NCI-H82 treated with DMSO at 0.1 percent for 48 hours (cell line): ENCODE data around the gene INTS2.
"Not testable (repeated sequence)": the region's sequence is repeated elsewhere in the genome, so short reads cannot be mapped to it uniquely, and the experiment has no call there.

Source experiments
- DNase-seq: peaks from one replicate; lab custom pipeline; 2025; ENCODE audit not compliant: unreplicated experiment; lab: John Stamatoyannopoulos, UW

The INTS2 gene

DNA sequence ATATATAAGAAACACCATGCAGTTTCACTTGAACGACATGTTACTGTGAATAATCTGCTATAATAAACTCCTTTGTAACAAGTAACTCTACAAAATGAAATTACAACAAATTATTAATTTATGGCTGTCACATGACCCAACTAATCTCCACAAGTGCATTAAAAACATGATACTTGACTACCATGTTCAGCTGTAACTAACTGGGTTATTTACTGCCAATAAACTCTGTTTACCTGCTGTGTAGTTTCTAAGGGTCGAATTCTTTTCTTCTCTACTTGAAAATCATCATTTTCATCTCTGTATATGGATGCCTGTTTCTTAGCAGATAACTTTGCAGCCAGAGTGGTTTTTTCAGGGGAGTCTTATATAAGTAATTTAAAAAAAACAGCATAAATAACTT is 78.9 kb downstream of the INTS2 start:
- no peak for DNase-seq

DNA sequence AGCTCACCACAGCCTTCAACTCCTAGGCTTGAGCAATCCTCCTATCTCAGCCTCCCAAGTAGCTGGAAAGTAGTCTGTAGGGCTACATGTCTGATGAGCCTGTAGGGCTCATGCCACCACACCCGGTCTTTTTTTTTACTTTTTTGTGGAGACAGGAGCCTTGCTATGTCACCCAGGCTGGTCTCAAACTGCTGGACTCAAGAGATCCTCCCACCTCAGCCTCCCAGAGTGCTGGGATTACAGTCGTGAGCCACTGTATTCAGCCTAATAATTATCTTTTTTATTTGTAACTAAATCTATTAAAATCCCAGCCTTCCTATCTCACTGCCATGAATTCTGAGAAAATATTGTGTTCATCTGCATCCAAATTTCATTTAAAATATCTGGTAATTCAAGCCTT is 79.5 kb downstream of the INTS2 start:
- DNase-seq = no peak

DNA sequence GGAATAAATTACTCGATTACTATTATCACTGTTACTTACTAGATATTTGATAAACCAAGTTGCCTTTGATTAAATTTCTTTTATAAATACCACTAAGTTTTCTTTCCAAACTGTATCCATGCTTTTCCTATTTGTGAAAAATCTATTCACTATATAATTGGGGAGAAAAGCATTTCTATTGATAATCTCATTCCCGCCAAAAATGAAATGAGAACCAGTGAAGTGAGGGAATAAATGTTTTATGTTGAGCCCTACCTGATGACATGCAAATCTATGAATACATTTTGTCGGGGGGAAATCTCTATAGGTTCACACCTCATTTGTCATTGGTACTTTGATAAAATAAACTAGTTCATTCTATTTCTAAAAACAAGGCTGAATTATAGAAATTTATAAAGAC is 80.1 kb downstream of the INTS2 start:
- DNase-seq = no peak

DNA sequence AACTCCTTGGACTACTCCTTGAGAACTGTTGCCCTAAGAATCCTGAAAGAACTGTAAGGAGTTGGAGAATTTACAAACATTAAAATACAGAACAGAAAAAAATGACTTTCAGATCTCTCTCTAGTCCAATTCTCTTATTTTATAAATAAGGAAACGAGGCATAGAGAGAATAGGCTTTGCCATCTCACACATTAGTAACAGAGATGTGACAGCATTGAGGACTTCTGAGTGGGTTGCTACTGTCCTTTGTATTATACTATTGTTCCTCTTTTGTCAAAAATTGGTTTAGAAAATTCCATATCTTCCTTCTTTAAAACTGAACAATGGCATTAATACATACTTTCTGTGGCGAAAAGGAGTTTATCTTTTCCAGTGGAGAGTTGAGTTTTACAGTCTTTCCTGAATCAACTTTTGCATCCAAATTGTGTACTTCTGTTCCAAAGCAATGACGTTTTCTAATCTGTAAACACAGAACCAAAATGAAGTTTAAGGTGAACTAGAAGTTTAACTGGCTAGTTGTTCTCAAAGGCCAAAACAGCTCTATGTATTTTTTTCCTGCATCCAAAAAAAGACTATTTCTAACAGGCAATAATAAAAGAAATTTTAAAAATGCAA is 80.9 kb downstream of the INTS2 start:
- DNase-seq = no peak

DNA sequence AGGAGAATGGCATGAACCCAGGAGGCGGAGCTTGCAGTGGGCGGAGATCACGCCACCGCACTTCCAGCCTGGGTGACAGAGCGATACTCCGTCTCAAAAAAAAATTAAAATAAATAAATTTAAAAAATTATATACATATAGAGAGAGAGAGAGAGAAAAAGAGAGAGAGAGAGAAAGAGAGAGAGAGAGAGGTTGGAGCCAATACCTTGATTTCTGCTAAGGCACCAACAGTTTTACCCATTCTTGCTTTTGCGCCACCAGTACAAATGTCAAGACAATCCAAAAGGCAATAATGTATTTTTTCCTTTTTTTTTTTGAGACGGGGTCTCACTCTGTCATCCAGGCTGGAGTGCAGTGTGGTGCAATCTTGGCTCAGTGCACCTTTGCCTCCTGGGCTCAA is 81.7 kb downstream of the INTS2 start:
- no peak for DNase-seq

DNA sequence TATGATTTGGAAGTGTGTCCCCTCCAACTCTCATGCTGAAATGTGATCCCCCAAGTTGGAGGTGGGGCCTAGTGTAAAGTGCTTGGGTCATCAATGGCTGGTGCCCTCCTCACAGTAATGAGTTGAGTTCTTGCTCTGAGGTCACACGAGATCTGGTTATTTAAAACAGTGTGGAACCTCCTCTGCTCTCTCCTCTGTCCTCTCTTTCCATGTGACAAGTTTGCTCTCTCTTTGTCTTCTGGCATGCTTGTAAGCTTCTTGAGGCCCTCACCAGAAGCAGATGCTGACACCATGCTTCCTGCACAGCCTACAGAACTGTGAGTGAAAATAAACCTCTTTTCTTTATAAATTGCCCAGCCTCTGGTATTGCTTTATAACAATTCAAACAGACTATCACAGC is 84.3 kb downstream of the INTS2 start:
- DNase-seq = no peak

DNA sequence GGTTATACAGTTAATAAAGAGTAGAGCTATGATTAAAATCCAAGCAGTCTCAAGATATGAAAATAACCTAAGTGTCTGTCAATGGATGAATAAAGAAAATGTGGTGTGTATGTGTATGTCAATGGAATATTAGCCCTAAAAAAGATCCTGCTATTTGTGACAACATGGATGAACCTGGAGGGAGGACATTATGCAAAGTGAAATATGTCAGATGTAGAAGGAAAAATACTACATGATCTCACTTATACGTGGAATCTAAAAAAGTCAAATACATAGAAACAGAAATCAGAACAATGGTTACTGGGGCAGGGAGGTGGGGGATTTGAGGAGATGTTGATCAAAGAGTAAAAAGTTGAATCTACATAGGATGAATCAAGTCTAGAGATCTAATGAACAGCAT is 84.9 kb downstream of the INTS2 start:
- DNase-seq = no peak

DNA sequence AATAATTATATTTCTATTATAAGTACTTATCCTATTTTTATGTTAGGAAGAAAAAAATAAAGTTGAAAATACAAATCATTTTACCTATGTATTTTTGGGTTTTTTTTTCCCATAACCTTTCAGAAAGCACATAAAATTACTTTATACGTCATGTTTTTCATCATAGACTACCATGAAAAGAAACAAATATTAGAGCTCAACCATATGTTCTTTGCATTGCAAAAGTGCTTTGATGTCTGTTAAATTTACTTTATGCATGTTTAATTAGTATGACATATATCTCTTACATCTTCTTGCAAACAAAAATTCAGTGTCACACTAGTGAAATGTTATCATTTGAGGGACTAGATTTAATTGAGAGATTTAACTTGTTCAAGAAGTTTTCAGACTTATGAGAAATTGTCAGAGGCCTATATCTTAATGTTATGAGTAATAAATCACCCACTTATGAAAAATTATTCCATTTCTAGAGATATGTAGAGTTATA is 88.4 kb downstream of the INTS2 start:
- DNase-seq = no peak

DNA sequence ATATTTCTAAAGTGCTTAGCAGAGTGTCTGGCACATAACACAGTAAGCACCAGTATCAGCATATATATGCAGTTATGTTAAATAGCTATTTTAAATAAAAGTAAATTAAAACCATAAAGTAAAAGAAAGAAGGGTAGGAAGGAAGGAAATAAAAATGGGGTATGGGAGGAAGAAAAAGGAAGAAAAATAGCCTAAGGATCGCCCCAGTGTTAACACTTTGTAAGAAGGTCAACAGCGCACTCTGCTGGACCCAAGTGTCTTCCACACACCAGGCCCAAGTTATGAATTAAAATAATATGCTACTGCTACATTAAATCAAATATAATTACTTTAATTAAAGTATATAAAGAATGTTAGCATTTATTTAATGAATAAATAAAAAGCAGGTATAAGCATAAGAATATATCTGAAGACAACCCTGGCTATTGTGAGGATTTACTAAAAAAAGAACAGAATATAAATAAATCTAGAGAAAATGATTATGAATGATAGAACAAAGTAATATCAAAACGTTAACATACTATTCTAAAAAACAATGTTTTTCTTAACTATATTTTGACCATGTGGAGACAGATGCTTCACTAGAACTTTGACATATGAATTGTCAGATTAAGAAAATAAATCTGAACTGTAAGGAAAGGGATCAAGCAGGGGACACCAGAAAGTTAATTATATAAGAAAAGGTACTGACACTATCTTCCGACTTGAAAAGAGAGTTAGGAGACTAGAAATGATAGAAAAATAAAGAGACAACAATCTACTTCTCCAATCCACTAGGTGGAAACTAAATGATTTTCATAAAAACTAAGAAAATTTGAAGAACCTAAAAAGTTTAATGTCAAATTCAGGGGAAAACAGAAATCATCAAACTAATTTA is 90.4 kb downstream of the INTS2 start:
- no peak for DNase-seq

DNA sequence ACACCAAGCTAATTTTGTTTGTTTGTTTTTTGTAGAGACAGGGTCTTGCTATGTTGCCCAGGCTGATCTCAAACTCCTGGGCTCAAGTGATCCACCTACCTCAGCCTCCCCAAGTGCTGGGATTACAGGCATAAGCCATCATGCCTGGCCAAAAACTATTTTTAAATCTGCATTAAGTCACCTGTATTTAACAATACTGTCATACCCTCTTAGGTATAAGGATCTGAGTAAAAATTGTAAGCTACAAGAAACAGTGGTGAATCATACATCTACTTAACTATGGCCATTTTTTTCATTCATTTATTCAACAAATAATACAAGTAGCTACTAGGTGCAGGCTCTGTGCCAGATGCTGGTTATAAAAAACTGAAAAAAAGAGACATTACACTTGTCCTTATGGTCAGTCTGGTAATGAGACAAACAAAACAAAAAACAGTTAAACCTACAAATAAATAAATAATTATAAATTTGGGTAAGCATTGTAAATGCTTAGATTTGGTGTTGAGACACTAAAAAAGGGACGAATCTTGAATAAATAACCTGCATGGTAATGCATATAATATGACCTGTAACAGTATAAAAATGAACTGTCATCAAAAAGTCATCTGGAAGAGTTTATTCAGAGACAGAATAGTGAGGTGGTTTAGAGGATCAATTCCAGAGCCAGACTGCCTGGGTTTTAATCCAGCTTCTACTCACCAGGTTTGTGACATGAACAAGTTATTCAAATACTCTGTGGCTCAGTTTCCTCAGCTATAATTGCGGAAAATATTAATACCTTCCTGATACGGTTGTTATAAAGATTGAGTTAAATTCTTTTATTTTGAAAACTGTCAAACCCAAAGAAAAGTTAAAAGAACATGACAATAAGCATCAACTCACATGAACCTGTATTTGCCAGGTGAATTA is 91.3 kb downstream of the INTS2 start:
- no peak for DNase-seq

DNA sequence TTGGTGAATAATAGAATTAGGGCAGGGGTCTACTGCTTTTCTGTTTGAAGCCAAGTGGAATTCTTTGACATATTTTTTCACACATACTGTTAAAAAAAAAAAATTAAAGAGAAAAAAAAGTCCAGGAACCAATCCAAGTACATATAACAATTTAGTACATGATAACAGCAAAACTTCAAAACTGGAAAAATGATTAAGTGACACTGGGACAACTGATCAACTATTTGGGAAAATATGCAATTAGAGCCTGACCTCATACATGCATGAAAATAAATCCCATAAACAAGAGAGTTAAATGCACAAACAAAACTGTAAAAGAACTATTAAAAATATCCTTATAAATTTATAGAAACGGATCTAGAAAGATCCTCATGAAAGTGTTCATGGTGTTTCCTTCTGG is 92.2 kb downstream of the INTS2 start:
- no peak for DNase-seq

DNA sequence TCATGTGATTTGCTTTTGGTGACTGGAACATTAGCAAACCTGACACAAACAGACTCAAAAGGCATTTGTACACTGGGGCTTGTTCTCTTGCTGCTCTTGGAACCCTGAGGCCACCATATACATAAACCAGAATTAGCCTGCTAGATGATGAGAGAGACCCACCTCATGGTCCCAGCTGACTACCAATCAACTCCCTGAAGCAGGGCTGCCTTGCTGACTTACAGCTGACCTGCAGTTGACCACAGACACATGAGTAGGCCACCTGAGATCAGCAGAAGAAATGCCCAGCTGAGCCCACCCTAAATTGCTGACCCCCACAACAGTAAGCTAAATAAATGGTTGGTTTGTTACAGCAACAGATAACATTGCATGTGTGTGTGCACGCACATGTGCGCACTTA is 93.2 kb downstream of the INTS2 start:
- DNase-seq = no peak

DNA sequence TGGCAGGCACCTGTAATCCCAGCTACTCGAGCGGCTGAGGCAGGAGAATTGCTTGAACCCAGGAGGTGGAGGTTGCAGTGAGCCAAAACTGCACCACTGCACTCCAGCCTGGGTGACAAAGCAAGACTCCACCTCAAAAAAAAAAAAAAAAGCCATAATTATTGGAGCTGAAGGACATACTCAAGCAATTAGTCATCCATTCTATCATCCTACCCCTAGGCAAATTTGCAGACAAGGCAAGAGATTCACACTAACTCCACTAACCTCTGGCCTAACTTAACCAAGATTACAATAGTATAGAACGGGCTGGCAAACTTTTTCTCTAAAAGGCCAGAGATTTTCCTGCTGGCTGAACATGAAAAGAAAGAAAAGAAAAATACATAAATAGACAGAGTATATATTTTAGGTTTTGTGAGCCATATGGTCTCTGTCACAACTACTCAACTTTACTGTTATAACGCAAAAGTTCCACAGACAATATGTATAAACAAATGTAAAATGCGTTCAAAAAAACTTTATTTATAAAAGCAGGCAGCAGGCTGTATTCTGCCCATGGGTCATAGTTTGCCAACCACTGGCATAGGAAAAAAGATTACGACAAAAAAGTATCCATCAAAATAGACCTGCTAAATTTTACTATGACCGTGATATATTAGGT is 94.1 kb downstream of the INTS2 start:
- DNase-seq = no peak

DNA sequence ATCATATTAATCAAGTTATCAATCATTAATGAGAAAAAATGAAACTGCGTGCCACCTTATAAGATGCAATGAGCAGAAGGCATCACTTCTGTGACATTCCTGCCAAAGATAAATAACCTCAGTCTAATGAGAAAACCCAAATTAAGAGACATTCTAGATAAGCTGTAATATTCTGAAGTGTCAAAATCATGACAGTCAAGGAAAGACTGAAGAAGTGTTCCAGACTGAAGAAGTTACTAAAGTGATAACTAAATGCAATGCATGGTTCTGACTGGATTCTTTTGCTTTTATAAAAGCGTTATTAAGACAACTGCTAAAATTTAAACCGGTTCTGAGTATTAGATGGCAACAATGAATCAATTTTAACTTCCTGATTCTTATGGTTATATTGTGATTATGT is 95.3 kb downstream of the INTS2 start:
- no peak for DNase-seq

DNA sequence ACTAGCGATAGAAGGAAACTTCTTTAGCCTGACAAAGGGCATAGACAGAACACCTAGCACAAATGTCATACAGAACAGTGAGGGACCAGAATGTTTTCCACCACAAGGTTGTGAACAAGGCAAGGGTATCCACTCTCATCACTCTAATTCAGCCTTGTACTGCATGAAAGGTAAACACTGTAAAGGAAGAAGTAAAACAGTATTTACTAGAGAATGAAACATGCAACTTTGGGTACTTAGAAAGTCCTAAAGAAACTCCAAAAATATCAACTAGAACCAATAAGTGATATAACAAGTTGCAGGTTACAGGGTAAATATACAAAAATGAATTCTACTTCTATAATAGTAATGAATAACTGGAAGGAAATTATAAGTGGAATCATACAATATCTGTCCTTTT is 96.7 kb downstream of the INTS2 start:
- DNase-seq = no peak

DNA sequence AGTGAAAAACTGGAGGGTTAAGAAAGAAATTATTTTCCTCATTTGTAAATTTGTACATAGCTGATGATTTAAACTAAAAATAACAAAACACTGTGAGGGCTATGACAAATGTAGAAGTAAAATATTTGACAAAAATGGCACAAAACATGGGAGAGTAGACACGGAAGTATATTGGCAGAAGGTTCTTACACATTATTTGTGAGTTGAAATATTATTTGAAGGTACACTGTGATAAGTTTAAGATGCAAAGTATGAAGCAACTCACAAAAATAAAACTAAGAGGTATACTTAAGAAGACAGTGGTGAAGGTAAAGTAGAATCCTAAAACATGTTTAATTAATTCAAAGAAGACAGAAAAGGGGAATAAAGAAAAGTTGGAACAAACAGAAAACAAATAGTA is 99.1 kb downstream of the INTS2 start:
- no peak for DNase-seq

DNA sequence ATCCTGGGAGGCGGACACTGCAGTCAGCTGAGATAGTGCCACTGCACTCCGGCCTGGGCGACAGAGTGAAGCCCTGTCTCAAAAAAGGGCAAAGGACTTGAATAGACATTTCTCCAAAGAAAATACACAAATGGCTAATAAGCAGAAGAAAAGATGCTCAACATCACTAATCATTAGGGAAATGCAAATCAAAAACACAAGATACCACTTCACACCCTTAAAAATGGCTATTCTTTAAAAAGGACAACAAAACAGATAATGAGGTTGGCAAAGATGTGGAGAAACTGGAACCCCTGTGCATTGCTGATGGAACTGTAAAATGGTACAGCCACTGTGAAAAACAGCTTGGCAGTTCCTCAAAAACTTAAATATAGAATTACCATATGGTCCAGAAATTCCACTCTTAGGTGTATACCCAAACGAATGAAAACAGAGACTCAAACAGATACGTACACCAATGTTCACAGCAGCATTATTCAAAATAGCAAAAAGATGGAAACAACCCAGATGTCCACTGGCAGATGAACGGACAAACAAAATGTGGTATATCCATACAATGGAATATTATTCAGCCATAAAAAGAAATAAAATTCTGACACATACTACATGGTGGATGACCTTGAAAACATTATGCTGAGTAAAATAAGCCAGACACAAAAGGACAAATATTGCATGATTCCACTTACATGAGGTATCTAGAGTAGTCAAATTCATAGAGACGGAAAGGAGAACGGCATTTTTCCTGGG is 100.0 kb downstream of the INTS2 start:
- DNase-seq = no peak

DNA sequence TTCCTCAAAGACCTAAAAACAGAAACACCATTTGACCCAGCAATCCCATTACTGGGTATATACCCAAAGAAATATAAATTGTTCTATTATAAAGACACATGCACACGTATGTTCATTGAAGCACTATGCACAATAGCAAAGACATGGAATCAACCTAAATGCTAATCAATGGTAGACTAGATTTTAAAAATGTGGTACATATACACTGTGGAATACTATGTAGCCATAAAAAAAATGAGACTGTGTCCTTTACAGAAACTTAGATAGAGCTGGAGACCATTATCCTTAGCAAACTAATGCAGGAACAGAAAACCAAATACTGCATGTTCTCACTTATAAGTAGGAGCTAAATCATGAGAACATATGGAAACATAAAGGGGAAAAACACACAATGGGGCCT is 100.9 kb downstream of the INTS2 start:
- DNase-seq = not testable (repeated sequence)

DNA sequence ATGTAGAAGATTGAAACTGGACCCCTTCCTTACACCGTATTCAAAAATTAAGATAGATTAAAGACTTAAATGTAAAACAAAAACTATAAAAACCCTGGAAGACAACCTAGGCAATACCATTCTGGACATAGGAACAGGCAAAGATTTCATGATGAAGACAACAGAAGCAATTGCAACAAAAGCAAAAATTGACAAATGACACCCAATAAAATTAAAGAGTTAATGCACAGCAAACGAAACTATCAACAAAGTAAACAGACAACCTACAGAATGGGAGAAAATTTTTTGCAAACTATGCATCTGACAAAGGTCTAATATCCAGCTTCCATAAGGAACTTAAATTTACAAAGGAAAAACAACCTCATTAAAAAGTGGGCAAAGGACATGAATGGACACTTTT is 101.6 kb downstream of the INTS2 start:
- not testable (repeated sequence) for DNase-seq

DNA sequence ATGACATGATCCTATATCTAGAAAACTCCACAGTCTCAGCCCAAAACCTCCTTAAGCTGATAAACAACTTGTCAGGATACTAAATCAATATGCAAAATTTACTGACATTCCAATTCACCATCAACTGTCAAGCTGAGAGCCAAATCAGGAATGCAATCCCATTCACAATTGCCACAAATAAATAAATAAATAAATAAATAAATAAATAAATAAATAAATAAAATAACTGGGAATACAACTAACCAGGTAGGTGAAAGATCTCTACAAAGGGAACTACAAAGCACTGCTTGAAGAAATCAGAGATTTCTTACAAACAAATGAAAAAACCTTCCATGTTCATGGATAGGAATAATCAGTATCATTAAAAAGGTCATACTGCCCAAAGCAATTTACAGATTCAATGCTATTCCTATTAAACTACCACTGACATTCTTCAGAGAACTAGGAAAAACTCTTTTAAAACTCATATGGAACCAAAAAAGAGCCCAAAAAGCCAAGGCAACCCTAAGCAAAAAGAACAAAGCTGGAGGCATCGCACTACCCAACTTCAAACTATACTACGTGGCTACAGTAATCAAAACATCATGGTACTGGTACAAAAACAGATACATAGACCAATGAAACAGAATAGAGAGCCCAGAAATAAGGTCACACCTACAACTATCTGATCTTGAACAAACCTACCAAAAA is 102.2 kb downstream of the INTS2 start:
- DNase-seq = no peak
